SK-N-SH (cell line): Measurements from ENCODE around the gene RCOR1.

Source experiments
- GABPA ChIP-seq: IDR thresholded peaks from 2 replicates; pipeline ENCODE4 v1.4.0; 2012; ENCODE audit warnings: low read depth, mild to moderate bottlenecking
- MAX ChIP-seq: IDR thresholded peaks from 2 replicates; pipeline ENCODE4 v1.4.0; 2012; ENCODE audit warnings: low read depth
- NFIC ChIP-seq: IDR thresholded peaks from 2 replicates; pipeline ENCODE4 v1.4.0; 2012; ENCODE audit warnings: borderline replicate concordance
- NRF1 ChIP-seq: IDR thresholded peaks from 2 replicates; pipeline ENCODE4 v1.6.1; 2012; ENCODE audit warnings: low read depth, mild to moderate bottlenecking, low read length
- POLR2AphosphoS5 ChIP-seq: IDR thresholded peaks from 2 replicates; pipeline ENCODE4 v1.6.1; 2012; ENCODE audit warnings: low read depth, low read length
- RAD21 ChIP-seq: IDR thresholded peaks from 2 replicates; pipeline ENCODE4 v1.6.1; 2012; ENCODE audit warnings: mild to moderate bottlenecking, low read length
- RFX5 ChIP-seq: IDR thresholded peaks from 2 replicates; pipeline ENCODE4 v1.6.1; 2012; ENCODE audit warnings: mild to moderate bottlenecking, improper control_type of control experiment, low read length
- SMC3 ChIP-seq: IDR thresholded peaks from 2 replicates; pipeline ENCODE4 v1.6.1; 2012; ENCODE audit warnings: low read depth, low read length, improper control_type of control experiment
- TAF1 ChIP-seq: IDR thresholded peaks from 2 replicates; pipeline ENCODE4 v1.6.1; 2012; ENCODE audit warnings: low read depth, mild to moderate bottlenecking, low read length, moderate library complexity, borderline replicate concordance
- USF2 ChIP-seq: fragments of 150-350 bp; IDR thresholded peaks from 2 replicates; pipeline ENCODE4 v1.6.1; 2017; ENCODE audit warnings: antibody characterized with exemption, low read length, low read depth, borderline replicate concordance
- YY1 ChIP-seq: IDR thresholded peaks from 2 replicates; pipeline ENCODE4 v1.4.0; 2012; ENCODE audit warnings: low read depth, mild to moderate bottlenecking
- TF ChIP-seq, protein P1 (sequence below): fragments of 200-600 bp; sonication (generic); IDR thresholded peaks from 2 replicates; pipeline ENCODE4 v1.6.1; 2017; ENCODE audit warnings: antibody characterized with exemption, mild to moderate bottlenecking, moderate library complexity

DNA sequence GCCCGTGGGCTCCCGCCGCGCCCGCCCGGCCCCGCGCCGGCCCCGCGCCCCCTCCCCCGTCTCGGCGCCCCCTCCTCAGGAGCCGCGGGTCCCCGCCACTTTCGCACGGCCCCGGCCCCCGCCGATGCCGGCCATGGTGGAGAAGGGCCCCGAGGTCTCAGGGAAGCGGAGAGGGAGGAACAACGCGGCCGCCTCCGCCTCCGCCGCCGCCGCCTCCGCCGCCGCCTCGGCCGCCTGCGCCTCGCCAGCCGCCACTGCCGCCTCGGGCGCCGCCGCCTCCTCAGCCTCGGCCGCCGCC lies 263 bp downstream of the RCOR1 start:
- TF ChIP-seq TAF1 = no peak
- TF ChIP-seq, protein P1, sequence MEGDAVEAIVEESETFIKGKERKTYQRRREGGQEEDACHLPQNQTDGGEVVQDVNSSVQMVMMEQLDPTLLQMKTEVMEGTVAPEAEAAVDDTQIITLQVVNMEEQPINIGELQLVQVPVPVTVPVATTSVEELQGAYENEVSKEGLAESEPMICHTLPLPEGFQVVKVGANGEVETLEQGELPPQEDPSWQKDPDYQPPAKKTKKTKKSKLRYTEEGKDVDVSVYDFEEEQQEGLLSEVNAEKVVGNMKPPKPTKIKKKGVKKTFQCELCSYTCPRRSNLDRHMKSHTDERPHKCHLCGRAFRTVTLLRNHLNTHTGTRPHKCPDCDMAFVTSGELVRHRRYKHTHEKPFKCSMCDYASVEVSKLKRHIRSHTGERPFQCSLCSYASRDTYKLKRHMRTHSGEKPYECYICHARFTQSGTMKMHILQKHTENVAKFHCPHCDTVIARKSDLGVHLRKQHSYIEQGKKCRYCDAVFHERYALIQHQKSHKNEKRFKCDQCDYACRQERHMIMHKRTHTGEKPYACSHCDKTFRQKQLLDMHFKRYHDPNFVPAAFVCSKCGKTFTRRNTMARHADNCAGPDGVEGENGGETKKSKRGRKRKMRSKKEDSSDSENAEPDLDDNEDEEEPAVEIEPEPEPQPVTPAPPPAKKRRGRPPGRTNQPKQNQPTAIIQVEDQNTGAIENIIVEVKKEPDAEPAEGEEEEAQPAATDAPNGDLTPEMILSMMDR = no peak
- TF ChIP-seq NFIC = no peak
- no peak for TF ChIP-seq USF2
- no peak for TF ChIP-seq RFX5
- TF ChIP-seq POLR2AphosphoS5 = no peak
- TF ChIP-seq NRF1 = no peak
- TF ChIP-seq SMC3 = no peak
- TF ChIP-seq GABPA = no peak
- no peak for TF ChIP-seq RAD21
- TF ChIP-seq YY1 = no peak
- TF ChIP-seq MAX = no peak
